DOHH2 (cell line): ENCODE results near the gene TMEM165.

Source experiments
- H3F3A ChIP-seq: fragments of 200-600 bp; sonication (generic), shearing (Covaris generic); 2 replicates; pipeline ENCODE4 v1.6.0; 2016; ENCODE audit warnings: antibody characterized with exemption, mild to moderate bottlenecking; ENCODE audit not compliant: control insufficient read depth, insufficient read depth
- H3K27ac ChIP-seq: fragments of 200-600 bp; sonication (generic); 2 replicates; pipeline ENCODE4 v1.5.1; 2014; ENCODE audit warnings: low read depth, mild to moderate bottlenecking, low read length, moderate library complexity
- H3K27me3 ChIP-seq: fragments of 200-600 bp; sonication (generic); 2 replicates; pipeline ENCODE4 v1.6.1; 2014; ENCODE audit warnings: mild to moderate bottlenecking, low read length, mixed read lengths; ENCODE audit not compliant: control insufficient read depth
- H3K36me3 ChIP-seq: fragments of 200-600 bp; sonication (generic); 2 replicates; pipeline ENCODE4 v1.6.1; 2014; ENCODE audit warnings: mild to moderate bottlenecking, low read length, moderate library complexity, mixed read lengths; ENCODE audit not compliant: control insufficient read depth
- H3K4me1 ChIP-seq: fragments of 200-600 bp; sonication (generic); 2 replicates; pipeline ENCODE4 v1.6.1; 2014; ENCODE audit warnings: mild to moderate bottlenecking, low read length, mixed read lengths; ENCODE audit not compliant: control insufficient read depth
- H3K4me2 ChIP-seq: fragments of 200-600 bp; sonication (generic); 2 replicates; pipeline ENCODE4 v1.6.0; 2014; ENCODE audit warnings: mild to moderate bottlenecking, low read length, moderate library complexity
- H3K4me3 ChIP-seq: fragments of 200-600 bp; sonication (generic); 2 replicates; pipeline ENCODE4 v1.5.1; 2014; ENCODE audit warnings: mild to moderate bottlenecking, low read length, mixed read lengths
- H3K79me2 ChIP-seq: fragments of 200-600 bp; sonication (generic); 2 replicates; pipeline ENCODE4 v1.6.1; 2014; ENCODE audit warnings: mild to moderate bottlenecking, low read length, mixed read lengths; ENCODE audit not compliant: control insufficient read depth
- H3K9me2 ChIP-seq: fragments of 200-600 bp; sonication (generic); replicated peaks from 2 replicates; pipeline ENCODE4 v1.6.1; 2014; ENCODE audit warnings: mild to moderate bottlenecking, low read length, mixed read lengths; ENCODE audit not compliant: control insufficient read depth
- H3K9me3 ChIP-seq: fragments of 200-600 bp; sonication (generic); 2 replicates; pipeline ENCODE4 v1.6.1; 2014; ENCODE audit warnings: antibody characterized with exemption, low read length, mixed read lengths; ENCODE audit not compliant: control insufficient read depth, insufficient read depth
- H4K20me1 ChIP-seq: fragments of 200-600 bp; sonication (generic); 2 replicates; pipeline ENCODE4 v1.6.0; 2014; ENCODE audit warnings: low read depth, mild to moderate bottlenecking, antibody characterized with exemption, low read length, moderate library complexity; ENCODE audit not compliant: control insufficient read depth, insufficient read depth
- CTCF ChIP-seq: fragments of 200-600 bp; sonication (generic); IDR thresholded peaks from one replicate; pipeline ENCODE4 v1.5.1; 2014; ENCODE audit warnings: antibody characterized with exemption, mild to moderate bottlenecking, low read depth, low read length; ENCODE audit not compliant: poor library complexity, severe bottlenecking
- EZH2phosphoT487 ChIP-seq: fragments of 200-600 bp; sonication (generic); IDR thresholded peaks from 2 replicates; pipeline ENCODE4 v1.6.1; 2017; ENCODE audit warnings: borderline replicate concordance, mild to moderate bottlenecking, antibody characterized with exemption, low read length, moderate library complexity, mixed read lengths

The TMEM165 gene

GRCh38 chr4:55442541-55442940 lies 46.8 kb downstream of the TMEM165 start:
- Histone ChIP-seq H3K27me3 (no peaks in the 10 kb centered on the region), H3K4me1 (no peaks in the 10 kb centered on the region), H3K4me3 (no peak overlapping the region), H3K27ac (no peak overlapping the region), H3K4me2 (no peak overlapping the region), H3K9me3 (no peaks in the 10 kb centered on the region), H4K20me1 (no peaks in the 10 kb centered on the region), H3F3A (no peaks in the 10 kb centered on the region), H3K9me2 (no peaks in the 10 kb centered on the region), H3K79me2 (no peaks in the 10 kb centered on the region), H3K36me3 (peaks cover 10% of the 10 kb centered on the region)
- no peak for TF ChIP-seq EZH2phosphoT487
- TF ChIP-seq CTCF = no peak

- no peaks in the 10 kb centered on the region for H3K79me2 ChIP-seq
- H3K4me3 ChIP-seq = no peak overlapping the region
- no peaks in the 10 kb centered on the region for H3F3A ChIP-seq
- no peaks in the 10 kb centered on the region for H3K4me1 ChIP-seq
- H3K4me2 ChIP-seq = no peak overlapping the region
- H3K36me3 ChIP-seq = peaks cover 28% of the 10 kb centered on the region
- no peaks in the 10 kb centered on the region for H3K9me2 ChIP-seq
- no peak for TF ChIP-seq EZH2phosphoT487
- no peak for TF ChIP-seq CTCF
- H3K9me3 ChIP-seq = no peaks in the 10 kb centered on the region
- H4K20me1 ChIP-seq = no peaks in the 10 kb centered on the region
- no peak overlapping the region for H3K27ac ChIP-seq
- no peaks in the 10 kb centered on the region for H3K27me3 ChIP-seq
Observed at GRCh38 chr4:55444827-55445226, 49.1 kb downstream of the TMEM165 start.

- Histone ChIP-seq H4K20me1 (no peaks in the 10 kb centered on the region), H3K9me2 (no peaks in the 10 kb centered on the region), H3K4me2 (no peak overlapping the region), H3K27me3 (no peaks in the 10 kb centered on the region), H3K36me3 (peaks cover 28% of the 10 kb centered on the region), H3F3A (no peaks in the 10 kb centered on the region), H3K9me3 (no peaks in the 10 kb centered on the region), H3K4me1 (no peaks in the 10 kb centered on the region), H3K79me2 (no peaks in the 10 kb centered on the region), H3K4me3 (no peak overlapping the region), H3K27ac (no peak overlapping the region)
- no peak for TF ChIP-seq EZH2phosphoT487
- TF ChIP-seq CTCF = no peak
Observed at GRCh38 chr4:55445921-55446577, 50.3 kb downstream of the TMEM165 start.
